ENCODE results near the gene POLG.

POLG gene

DNA sequence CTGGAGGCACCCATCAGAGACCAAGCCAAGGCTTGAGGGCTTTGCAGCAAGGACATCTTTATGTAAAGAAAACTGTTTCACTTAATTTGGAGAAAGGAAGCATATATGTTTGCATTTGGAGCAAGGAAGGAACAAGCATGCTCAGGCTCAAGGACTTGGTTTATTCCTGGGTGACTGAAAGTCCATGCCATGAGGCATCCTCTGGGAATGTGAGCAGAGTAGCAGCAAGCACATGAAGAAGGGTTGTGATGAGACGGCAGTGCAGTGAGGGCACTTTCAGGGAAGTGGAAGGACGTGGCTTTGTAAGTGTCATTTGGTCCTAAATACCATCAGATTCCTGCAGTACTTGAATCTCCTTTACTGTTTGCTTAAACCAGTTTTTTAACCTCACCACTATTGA, 26.8 kb downstream of the POLG start:
- no peak overlapping the region for H3K4me3 ChIP-seq (ENCODE audit: low read depth, low read length)
- DNase-seq (ENCODE audit: low read depth, low spot score): peak; percentile 52
- TF ChIP-seq, protein P1, sequence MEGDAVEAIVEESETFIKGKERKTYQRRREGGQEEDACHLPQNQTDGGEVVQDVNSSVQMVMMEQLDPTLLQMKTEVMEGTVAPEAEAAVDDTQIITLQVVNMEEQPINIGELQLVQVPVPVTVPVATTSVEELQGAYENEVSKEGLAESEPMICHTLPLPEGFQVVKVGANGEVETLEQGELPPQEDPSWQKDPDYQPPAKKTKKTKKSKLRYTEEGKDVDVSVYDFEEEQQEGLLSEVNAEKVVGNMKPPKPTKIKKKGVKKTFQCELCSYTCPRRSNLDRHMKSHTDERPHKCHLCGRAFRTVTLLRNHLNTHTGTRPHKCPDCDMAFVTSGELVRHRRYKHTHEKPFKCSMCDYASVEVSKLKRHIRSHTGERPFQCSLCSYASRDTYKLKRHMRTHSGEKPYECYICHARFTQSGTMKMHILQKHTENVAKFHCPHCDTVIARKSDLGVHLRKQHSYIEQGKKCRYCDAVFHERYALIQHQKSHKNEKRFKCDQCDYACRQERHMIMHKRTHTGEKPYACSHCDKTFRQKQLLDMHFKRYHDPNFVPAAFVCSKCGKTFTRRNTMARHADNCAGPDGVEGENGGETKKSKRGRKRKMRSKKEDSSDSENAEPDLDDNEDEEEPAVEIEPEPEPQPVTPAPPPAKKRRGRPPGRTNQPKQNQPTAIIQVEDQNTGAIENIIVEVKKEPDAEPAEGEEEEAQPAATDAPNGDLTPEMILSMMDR (IDR thresholded peaks at IDR 0.05; ENCODE audit: insufficient read depth, low read length, missing control alignments): no peak
- ChIA-PET POLR2A (no interaction called here), CTCF (interaction anchor here (1.3 to 1.7 kb wide), 3 partner anchors 22 to 101 kb away, joined by 5 to 11 read pairs (median 8); no protein-coding TSS in a partner anchor)

DNA sequence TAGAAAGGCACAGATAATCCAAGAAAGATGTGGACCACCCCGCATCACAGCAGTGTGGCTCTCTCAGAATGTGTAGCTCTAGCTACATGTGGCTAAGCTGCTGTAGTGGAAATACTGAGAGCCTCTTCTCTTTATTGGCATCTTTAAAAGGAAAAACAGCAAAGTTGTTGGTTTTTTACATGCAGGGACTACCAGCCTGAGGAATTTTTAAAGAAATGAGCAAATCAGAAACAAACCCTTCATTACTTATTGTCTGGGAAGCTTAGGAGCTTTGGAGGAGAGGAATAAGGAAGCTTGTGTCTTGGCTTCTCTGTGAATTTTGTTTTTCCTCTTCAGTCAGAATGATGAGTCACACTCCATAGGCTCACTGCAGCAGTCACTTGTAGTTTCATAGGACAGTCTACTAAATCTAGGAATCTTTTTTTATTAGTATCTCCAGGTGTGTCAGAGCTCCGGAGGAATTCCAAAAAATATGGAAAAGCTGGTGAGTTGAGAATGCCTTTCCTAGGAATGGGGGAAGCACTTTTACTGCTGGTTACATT, 27.5 kb downstream of the POLG start:
- CTCF ChIA-PET: interaction anchor here (1.1 to 1.7 kb wide), 4 partner anchors 21 to 100 kb away, joined by 3 to 11 read pairs (median 6); no protein-coding TSS in a partner anchor
- H3K4me3 ChIP-seq (ENCODE audit: low read depth, low read length): no peak overlapping the region
- TF ChIP-seq, protein P1 (IDR thresholded peaks at IDR 0.05; ENCODE audit: insufficient read depth, low read length, missing control alignments): no peak
- POLR2A ChIA-PET: no interaction called here
- peak; percentile 9 for DNase-seq (ENCODE audit: low read depth, low spot score)

DNA sequence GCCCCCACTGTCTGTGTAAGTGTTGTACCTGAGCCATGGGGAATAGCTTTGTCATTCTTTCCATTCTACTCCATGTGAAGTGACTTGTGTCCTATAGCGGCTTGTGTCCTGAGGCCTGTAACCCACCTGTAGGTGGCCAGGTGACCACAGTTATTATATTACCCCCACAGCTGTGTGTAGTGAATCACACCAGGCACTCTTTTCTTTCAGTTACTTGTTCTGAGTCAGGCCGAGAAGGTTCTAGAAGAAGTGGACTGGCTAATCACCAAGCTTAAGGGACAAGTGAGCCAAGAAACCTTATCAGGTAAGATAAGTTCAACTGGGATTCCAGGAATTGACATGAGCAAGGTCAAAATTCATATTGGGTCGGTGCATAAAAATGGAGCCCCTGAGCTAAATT, 29.2 kb downstream of the POLG start:
- H3K4me3 ChIP-seq (ENCODE audit: low read depth, low read length): no peak overlapping the region
- ChIA-PET CTCF (interaction anchor here (0.8 to 2.4 kb wide), 7 partner anchors 20 to 247 kb away, joined by 3 to 13 read pairs (median 4); no protein-coding TSS in a partner anchor), POLR2A (no interaction called here)
- TF ChIP-seq, protein P1 (IDR thresholded peaks at IDR 0.05; ENCODE audit: insufficient read depth, low read length, missing control alignments): no peak
- no peak for DNase-seq (ENCODE audit: low read depth, low spot score)

DNA sequence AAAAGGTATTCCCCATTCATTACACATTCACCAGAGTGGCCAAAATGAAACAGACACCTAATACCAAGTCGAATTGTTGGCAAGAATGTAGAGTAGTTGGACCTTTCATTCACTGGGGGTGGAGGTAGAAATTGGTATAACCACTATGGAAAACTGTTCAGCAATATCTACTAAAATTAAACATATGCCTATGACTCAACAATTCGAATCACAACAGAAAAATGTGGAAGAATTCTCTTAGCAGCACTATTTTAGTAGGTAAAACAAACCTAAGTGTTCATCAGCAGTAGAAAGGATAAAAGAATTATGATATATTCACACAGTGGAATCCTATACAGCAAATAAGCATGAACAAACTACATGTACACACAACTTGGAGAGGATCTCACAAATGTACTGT, 30.6 kb downstream of the POLG start:
- CTCF ChIA-PET: interaction anchor here (1.4 to 7.1 kb wide), 4 partner anchors 10 to 99 kb away, joined by 4 to 123 read pairs (median 10); no protein-coding TSS in a partner anchor
- TF ChIP-seq, protein P1 (IDR thresholded peaks at IDR 0.05; ENCODE audit: insufficient read depth, low read length, missing control alignments): no peak
- POLR2A ChIA-PET: no interaction called here
- no peak overlapping the region for H3K4me3 ChIP-seq (ENCODE audit: low read depth, low read length)
- DNase-seq (ENCODE audit: low read depth, low spot score): no peak

DNA sequence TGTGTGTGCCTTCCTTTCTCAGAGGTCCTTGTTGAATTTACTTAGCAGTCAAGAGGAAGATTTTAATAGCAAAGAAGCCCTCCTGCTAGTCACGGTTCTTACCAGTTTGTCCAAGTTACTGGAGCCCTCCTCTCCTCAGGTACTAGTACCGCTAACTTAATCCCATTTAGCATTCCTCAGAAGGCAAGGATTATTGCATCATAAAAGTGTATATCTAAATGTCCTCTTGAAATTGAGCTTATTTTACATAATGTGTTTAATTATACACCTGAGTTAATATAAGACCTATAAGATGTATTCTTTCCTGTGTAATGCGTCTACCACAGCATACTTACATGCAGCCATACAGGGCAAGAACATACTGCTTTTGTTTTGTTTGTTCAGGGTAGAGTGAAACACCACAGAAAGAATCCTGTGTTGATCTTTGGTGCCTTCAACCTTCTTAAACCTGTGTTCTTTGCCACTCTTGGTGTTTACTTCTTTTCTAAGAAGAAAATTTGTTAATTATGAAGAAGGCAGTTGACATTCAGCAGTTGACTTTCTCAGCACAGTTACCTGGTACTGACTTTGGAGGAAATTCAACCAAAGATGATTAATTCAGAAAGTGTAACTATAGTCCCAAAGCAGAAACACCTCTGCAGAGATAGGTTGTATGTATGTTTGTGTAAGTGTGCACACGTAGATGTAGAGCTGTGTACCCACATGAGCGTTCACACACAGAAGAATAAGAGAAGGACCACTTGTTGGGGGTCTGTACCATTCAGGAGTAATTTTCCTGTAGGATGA, 33.1 kb downstream of the POLG start:
- CTCF ChIA-PET: interaction anchor here (0.9 to 7.1 kb wide), 9 partner anchors 8 to 424 kb away, joined by 4 to 123 read pairs (median 10); no protein-coding TSS in a partner anchor

More for the DNA sequence above, 33.1 kb downstream of the POLG start:
- no peak overlapping the region for H3K4me3 ChIP-seq (ENCODE audit: low read depth, low read length)
- POLR2A ChIA-PET: no interaction called here
- no peak for DNase-seq (ENCODE audit: low read depth, low spot score)
- TF ChIP-seq, protein P1 (IDR thresholded peaks at IDR 0.05; ENCODE audit: insufficient read depth, low read length, missing control alignments): no peak

All from AG04449 (cell line).